Mucosa of rectum (tissue), 2 donors: ENCODE measurements around the gene CST2.
"Not testable (repeated sequence)": the region's sequence is repeated elsewhere in the genome, so short reads cannot be mapped to it uniquely, and the experiment has no call there.

Experiments
- H3K27ac ChIP-seq, 2 donors: one replicate each; pipeline ENCODE4 v1.7.0; 2013; ENCODE audit warnings: inconsistent platforms in 2 of 2, low read depth in 2 of 2, low read length in 2 of 2
- H3K27me3 ChIP-seq, 2 donors: one replicate each; pipeline ENCODE4 v1.7.0; 2013; ENCODE audit warnings: low read length in 2 of 2; ENCODE audit not compliant: control insufficient read depth in 2 of 2, insufficient read depth in 2 of 2
- H3K36me3 ChIP-seq, 2 donors: one replicate each; pipeline ENCODE4 v1.7.0; 2013; ENCODE audit warnings: low read length in 2 of 2; ENCODE audit not compliant: control insufficient read depth in 2 of 2, insufficient read depth in 2 of 2
- H3K4me1 ChIP-seq, 2 donors: one replicate each; pipeline ENCODE4 v1.7.0; 2013; ENCODE audit warnings: low read length in 2 of 2, mild to moderate bottlenecking in 1 of 2; ENCODE audit not compliant: control insufficient read depth in 2 of 2, insufficient read depth in 2 of 2
- H3K4me3 ChIP-seq, 2 donors: one replicate each; pipeline ENCODE4 v1.7.0; 2013; ENCODE audit warnings: low read length in 2 of 2
- H3K9ac ChIP-seq, 2 donors: one replicate each; pipeline ENCODE4 v1.7.0; 2013; ENCODE audit warnings: low read length in 2 of 2, low read depth in 1 of 2, mild to moderate bottlenecking in 1 of 2
- H3K9me3 ChIP-seq, 2 donors: one replicate each; pipeline ENCODE4 v1.7.0; 2013; ENCODE audit warnings: low read length in 2 of 2; ENCODE audit not compliant: control insufficient read depth in 2 of 2
- donor health status: healthy.
- donor health status: Normal muscosa, but diverticular disease.

Gene CST2

DNA sequence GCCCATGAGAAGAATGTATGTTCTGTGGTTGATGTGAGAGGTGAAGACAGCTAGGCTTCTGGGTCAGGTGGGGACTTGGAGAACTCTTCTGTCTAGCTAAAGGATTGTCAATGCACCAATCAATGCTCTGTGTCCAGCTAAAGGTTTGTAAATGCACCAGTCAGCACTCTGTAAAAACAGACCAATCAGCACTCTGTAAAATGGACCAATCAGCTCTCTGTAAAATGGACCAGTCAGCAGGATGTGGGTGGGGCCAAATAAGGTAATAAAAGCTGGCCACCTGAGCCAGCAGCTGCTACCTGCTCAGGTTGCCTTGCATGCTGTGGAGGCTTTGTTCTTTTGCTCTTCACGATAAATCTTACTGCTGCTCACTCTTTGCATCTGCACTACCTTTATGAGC lies 15.0 kb downstream of the CST2 start:
- not testable (repeated sequence) for H3K36me3 ChIP-seq, H3K27ac ChIP-seq, H3K27me3 ChIP-seq, H3K4me3 ChIP-seq, H3K4me1 ChIP-seq, H3K9ac ChIP-seq, H3K9me3 ChIP-seq

DNA sequence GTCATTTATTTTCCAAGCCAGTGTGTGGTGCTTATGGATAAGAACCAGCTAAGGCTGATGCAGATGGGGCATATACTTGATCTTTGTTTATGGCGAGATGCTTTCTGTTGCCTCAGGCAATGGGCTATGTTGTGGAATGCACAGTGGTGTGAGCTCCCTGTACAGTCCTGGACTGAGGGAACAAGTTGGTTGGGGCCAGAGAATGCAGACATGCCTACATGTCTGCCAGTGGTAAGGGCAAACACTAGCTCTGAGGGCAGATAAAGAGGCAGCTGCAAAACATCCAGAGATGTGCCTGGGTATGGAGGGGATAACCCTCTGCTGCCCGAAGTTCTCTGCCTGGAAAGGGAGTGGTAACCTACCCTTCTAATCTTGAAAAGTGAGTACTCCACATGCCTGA lies 16.2 kb downstream of the CST2 start:
- H3K27ac ChIP-seq, H3K36me3 ChIP-seq, H3K9me3 ChIP-seq, H3K27me3 ChIP-seq, H3K4me3 ChIP-seq, H3K9ac ChIP-seq, H3K4me1 ChIP-seq: not testable (repeated sequence)

DNA sequence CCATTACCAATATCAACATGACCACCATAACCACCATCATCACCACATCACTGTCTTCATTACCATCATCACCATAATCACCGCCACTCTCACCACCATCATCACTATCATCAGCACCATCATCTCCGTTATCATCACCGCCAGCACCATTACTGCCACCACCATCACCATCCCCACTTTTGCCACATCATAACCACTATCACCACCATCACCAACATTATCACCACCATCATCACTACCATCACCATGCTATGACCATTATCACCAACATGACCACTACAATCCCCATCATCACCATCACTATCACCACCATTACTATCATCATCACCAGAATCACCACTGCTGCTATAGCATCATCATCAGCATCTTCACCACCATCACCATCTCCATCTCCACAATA lies 25.7 kb downstream of the CST2 start:
- Histone ChIP-seq H3K9me3 (no peaks in the 10 kb centered on the region), H3K4me1 (no peaks in the 10 kb centered on the region), H3K4me3 (no peak overlapping the region), H3K36me3 (no peaks in the 10 kb centered on the region), H3K27ac (no peak overlapping the region), H3K9ac (no peak overlapping the region), H3K27me3 (no peaks in the 10 kb centered on the region)

DNA sequence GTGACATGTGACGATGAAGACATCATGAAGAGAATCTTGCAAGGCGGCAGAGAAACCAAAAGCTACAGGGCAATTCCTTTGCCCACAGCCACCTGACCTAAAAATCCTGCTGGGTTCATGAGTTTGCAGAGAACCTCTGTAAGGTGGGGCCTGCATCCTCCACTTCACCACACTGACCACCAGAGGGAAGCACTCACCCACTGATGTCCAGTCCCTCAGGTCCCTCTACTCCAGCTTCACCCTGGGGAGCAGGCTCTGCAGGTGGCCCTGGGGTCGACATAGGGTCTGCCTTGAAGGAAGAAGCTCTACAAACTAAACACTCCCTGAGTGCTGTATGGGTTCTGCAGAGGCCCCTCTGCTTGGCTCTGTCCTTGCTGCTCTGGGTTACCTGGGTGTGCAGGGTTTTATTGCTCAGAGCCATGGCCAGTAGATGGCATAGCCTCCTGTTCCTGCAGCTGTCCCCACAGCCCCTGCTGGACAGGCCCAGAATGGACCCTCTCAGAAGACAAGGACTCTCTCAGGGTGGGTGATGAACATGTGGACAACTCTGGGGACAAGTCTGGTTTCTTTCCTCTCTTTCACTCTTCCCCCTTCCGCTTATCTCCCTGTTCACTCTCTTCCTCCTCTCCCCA lies 27.2 kb downstream of the CST2 start:
- not testable (repeated sequence) for H3K9me3 ChIP-seq, H3K27me3 ChIP-seq, H3K9ac ChIP-seq, H3K36me3 ChIP-seq, H3K4me3 ChIP-seq, H3K27ac ChIP-seq, H3K4me1 ChIP-seq

DNA sequence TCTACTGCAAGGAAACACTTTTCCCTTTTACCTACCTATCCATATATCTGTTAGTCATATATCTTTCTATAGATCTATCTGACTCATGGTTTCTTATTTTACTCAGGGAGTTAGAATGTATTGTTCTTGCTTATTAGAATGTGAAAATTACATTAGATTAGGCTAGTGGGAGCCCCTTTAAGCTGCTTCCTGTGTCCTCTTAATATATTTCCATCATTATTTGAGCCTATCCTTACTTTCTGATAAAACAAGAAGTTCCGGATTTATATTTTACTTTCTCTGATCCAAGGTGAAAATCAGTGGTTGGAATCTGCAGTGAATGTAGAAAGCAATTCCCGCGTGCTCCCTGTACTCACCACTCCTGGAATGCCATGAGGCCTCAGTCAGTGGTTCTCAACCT lies 31.0 kb downstream of the CST2 start:
- H3K9ac ChIP-seq: no peak overlapping the region
- H3K4me1 ChIP-seq: no peaks in the 10 kb centered on the region
- no peak overlapping the region for H3K4me3 ChIP-seq
- no peak overlapping the region for H3K27ac ChIP-seq
- H3K9me3 ChIP-seq: no peaks in the 10 kb centered on the region
- H3K27me3 ChIP-seq: no peaks in the 10 kb centered on the region
- no peaks in the 10 kb centered on the region for H3K36me3 ChIP-seq

DNA sequence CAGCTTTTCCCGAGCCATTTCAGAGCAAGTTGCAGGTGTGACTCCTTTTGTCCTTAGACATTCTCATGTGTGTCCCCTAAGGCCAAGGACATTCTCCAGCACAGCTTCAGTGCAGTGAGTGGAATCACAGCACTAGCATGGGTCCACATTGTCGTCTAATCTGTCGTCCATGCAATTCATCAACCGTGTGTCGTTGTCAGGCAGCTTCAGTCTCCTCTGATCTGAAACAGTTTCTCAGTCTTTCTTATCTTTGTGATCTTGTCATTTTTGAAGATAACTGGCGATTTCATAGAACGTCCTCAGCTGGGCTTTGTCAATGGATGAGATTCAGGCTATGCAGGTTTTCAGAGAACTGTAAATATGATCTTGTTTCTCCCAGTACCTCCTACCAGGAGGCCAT lies 31.7 kb downstream of the CST2 start:
- Histone ChIP-seq H3K4me1 (no peaks in the 10 kb centered on the region), H3K9me3 (no peaks in the 10 kb centered on the region), H3K9ac (no peak overlapping the region), H3K27ac (no peak overlapping the region), H3K4me3 (no peak overlapping the region), H3K36me3 (no peaks in the 10 kb centered on the region), H3K27me3 (no peaks in the 10 kb centered on the region)

DNA sequence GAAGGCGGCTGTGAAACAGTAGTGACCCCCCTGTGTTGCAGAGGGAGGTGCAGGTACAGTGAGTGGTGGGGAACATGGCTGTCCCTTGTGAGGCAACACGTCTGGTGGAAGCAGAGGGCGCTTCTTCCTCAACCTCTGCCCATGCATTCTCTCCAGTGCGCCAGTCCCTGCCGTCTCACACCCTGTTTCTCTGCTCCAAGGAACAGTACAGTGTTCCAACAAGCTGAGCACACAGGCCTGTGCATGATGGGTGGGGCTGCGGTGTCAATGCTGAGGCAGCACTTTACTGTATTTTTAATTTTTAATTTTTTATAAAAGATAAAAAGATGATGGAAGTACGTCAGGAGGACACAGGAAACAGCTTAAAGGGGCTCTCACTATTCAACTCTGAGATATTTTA lies 32.5 kb downstream of the CST2 start:
- H3K36me3 ChIP-seq: no peaks in the 10 kb centered on the region
- no peaks in the 10 kb centered on the region for H3K9me3 ChIP-seq
- H3K9ac ChIP-seq: no peak overlapping the region
- no peaks in the 10 kb centered on the region for H3K4me1 ChIP-seq
- H3K27ac ChIP-seq: no peak overlapping the region
- no peaks in the 10 kb centered on the region for H3K27me3 ChIP-seq
- no peak overlapping the region for H3K4me3 ChIP-seq

DNA sequence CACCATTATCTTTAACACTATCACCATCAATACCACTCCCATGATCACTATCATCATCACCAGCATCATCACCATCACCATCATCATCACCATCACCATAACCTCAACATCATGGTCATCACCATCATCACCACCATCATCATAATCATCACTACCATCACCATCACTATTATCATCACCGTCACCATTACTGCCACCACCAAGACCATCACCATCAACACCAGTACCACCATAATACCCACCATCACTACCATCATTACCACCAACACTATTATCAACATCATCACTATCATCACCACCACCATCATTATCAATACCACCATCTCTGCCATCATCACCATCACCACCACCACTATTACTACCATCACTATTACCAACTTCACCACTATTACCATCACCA lies 43.1 kb downstream of the CST2 start:
- H3K27ac ChIP-seq: no peak overlapping the region
- H3K27me3 ChIP-seq: no peaks in the 10 kb centered on the region
- no peak overlapping the region for H3K4me3 ChIP-seq
- H3K9me3 ChIP-seq: no peaks in the 10 kb centered on the region
- no peak overlapping the region for H3K9ac ChIP-seq
- no peaks in the 10 kb centered on the region for H3K4me1 ChIP-seq
- H3K36me3 ChIP-seq: no peaks in the 10 kb centered on the region

DNA sequence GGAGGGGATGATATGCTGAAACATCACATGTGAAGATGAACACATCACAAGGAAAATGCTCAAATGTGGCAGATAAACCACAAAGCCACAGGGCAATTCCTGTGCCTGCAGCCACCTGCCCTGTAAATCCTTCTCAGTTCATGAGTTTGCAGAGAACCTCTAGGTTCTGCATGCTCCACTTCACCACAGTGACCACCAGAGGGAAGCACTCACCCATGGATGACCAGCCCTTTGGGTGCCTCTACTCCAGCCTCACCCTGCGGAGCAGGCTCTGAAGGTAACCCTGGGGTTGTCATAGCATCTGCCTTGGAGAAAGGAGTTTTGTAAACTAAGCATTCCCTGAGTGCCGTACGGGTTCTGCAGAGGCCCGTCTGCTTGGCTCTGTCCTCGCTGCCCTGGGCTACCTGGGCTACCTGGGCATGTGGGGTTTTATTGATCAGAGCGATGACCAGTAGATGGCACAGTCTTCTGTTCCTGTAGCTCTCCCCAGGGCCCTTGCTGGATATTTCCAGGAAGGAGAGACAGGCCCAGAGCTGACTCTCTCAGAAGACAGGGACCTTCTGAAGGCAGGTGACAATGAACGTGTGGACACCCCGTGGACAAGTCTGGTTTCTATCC lies 44.1 kb downstream of the CST2 start:
- H3K36me3 ChIP-seq: no peaks in the 10 kb centered on the region
- H3K4me3 ChIP-seq: no peak overlapping the region
- H3K27ac ChIP-seq: no peak overlapping the region
- H3K27me3 ChIP-seq: no peaks in the 10 kb centered on the region
- no peak overlapping the region for H3K9ac ChIP-seq
- H3K4me1 ChIP-seq: no peaks in the 10 kb centered on the region
- H3K9me3 ChIP-seq: no peaks in the 10 kb centered on the region

DNA sequence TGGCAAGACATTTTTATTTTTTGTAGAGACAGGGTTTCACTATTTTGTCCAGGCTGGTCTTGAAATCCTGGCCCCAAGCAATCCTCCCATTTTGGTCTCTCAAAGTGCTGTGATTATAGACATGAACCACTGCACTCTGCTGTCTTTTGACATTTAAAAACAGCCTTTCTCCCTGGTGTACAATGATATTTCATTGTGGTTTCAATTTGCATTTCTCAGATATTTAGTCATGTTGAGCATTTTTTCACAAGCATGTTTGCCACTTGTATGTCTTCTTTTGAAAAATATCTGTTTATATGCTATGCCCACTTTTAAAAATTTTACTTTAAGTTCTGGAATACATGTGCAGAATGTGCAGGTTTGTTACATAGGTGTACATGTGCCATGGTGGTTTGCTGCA lies 47.9 kb downstream of the CST2 start:
- not testable (repeated sequence) for H3K27ac ChIP-seq, H3K9ac ChIP-seq, H3K4me3 ChIP-seq, H3K27me3 ChIP-seq, H3K4me1 ChIP-seq, H3K9me3 ChIP-seq, H3K36me3 ChIP-seq

DNA sequence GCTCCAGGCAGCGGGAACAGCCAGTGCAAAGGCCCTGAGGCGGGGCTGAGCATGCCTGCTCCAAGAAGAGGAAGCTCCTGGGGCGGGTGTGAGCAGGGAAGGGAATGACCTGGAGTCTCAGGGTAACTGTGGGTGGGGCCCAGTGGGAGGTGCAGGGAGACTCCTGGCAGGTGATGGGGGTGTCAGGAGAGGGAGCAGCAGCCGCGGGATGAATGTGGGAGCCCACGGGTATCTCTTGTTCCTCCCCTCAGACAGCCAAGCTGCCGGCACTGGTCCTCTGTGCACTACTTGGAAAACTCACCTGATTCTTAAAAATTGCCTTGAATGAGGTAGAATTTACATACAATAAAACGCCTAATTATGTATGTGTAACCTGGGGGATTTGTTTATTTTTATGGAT lies 49.1 kb downstream of the CST2 start:
- H3K27ac ChIP-seq, H3K4me3 ChIP-seq, H3K9me3 ChIP-seq, H3K9ac ChIP-seq, H3K36me3 ChIP-seq, H3K27me3 ChIP-seq, H3K4me1 ChIP-seq: not testable (repeated sequence)
